ENCODE results near the gene P4HA3.

The P4HA3 gene

DNA sequence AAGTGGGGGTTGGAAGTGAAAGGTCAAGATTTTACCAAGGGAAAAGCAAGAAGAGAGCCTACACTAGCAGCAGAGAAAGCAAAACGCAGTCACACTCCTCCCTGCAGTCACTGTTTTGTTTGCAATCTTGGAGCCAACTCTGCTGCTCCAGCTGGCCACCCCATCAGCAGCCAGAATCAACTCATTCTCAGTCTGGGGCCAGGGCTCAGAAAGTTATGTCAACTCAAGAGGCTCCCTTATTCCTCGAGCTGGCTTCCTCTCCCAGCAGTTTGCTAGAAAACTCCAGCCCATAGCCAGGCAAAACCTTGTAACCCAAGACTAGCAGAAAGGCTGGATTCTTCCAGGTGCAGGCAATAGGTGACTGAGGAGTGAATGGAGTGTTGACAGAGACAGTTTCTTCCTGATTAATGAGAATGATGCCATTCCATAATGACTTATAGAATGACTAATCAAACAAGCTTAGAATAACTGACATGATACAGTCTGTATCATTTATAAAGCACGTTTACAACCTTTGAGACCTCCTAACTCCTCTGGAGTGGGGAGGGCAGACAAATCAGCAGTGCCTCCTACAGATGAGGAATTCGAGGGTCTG, 53.4 kb downstream of the P4HA3 start:
- DNase-seq, result no peak

DNA sequence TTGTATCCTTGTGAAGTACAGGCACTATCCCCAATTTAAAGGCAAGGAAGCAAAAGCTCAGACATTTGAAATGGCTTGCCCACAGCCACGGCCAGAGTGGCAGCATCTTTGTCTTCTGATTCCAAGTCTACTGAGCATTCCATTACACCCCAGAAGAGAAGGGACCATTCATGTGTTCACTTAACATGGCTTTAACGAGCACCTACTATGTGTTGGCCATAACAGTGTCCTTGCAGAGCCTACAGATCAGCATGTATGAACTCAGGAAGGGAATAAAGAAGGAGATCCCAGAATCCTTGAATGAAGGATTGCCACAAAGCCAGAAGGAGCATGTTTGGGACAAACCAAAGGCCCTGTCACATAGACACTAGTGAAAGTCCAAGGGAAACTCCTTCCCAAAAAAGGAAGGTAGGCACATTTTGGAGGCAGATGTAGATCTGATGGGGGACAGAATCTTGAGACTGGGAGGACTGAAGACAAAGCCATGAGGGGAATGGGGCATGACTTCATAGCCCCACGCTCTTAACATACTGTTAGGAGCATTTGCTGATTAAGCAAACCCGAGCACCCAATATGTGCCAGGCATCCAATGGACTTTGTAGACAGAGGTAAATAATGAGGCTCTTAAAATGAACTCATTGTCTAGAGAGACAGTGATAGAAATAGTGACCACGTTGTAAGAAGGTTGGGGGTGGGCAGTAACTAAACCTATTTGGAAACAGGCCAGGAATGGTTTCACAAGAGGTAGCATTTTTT, 54.9 kb downstream of the P4HA3 start:
- no peak for DNase-seq

DNA sequence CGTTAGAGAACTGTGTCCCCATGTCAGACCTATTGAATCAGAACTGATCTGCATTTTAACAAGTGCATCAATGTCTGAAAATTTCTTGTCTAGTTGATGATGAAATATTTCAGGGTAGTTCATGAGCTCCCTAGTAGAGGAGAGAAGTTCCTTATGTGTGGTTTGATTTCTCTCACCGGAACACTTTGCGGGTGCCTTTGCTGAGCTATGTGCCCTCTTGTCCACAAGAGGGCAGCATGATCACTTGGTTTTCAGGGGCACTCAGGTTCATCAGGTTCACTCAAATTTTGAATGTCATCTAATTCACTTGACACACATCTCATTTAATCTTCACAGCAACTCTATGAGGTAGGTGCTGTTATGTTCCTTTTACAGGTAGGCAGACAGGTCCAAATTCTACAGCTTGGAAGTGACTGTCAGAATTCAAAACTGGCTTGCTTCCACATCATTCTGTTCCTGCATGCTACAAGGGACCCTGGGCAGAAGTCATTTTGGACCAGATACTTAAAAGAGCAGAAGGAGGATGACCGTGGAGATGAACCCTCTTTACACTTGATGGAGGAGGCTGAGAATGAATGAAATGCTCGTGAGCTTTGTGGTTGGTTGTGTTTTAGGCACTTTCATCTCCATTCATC, 55.6 kb downstream of the P4HA3 start:
- DNase-seq, result peak in 2 of 4 experiments; percentile 2 to 16

DNA sequence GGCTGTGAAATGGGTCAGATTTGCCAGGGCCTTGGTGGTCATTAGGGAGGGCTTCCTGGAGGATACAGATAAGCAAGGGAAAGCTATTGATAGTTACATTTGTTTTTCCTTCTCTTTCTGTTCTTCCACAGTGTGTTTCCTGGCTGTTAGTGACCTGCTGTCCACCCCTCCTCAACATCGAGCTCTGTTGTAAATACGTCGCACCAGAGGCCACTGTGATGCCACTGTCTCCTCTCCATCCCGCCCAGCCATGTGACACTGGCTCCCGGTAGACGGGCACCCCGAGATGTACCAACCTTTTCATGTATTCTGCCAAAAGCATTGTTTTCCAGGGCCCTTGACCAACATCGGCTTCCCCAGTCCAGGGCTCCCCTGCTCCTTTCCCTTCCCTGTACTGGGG, 58.1 kb downstream of the P4HA3 start:
- DNase-seq, result no peak

DNA sequence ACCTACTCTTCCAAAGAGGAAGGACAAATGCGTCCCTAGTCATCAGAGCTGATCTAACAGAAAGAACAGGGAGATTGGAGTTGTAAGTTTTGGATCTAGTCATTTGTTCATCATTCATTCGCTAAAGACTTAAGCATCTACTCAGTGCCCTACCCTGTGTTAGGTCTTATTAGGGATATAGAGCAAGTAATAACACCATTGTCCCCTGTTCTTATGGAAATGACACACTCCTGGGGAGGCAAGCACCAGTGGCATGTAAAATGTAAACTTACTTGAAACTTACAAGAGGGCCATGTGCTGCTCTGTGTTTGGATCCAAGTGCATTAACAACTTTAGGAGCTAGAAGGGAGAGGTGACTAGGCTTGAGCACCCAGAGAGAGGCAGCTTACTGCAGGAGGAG, 61.9 kb downstream of the P4HA3 start:
- no peak for DNase-seq

DNA sequence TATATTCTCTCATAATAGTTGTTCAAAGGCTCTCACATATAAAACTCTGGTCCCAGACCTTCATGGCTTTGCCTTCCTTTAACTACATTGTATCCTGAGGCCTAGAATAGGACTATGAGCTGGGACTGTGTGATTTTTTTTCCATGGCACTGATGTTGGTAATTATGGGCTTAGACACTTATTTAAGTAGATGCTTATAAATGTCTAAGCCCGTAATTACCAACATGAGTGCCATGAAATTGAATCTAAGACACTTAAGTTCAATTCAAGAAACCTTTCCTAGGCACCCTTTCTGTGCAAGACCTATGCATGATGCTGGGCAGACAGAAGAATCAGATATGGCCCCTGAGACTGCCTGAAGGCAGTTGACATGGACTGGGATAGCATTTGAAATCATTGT, 63.0 kb downstream of the P4HA3 start:
- DNase-seq, result no peak

DNA sequence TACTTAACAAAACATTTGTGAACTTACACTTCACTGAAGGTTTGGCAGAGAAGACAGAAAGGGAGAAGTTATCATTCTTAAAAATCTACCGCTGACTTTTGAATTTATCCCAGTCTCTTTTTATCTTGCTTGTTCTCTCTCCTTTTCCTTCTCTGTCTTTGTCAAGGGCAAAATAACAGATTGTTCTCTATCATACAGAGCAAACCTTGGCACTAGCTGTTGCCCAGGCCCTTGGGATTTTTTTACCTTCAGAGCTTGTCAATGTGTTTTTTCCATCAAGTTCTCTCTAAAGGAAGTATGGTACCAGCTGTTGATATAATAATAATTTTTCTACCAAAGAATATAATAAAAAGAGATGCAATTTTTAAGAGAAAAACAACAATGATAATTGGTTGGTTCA, 73.2 kb downstream of the P4HA3 start:
- DNase-seq, result no peak

DNA sequence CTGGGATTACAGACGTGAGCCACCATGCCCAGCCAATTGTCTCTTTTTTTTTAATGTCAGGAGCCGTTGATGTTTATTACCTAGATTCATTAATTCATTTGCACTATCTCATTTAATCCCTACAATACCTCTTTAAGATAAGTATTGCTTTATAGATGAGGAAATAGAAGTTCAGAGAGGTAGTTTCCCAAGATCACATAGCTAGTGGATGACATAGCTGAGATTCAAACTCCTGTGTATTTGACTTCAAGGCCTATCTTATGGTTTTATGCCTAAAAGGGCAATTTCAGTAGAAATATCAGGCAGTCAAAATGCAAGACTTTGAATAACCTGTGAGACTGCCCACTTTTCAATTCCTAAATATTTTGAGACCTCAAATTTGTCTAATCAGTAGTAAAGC, 73.9 kb downstream of the P4HA3 start:
- no peak for DNase-seq

DNA sequence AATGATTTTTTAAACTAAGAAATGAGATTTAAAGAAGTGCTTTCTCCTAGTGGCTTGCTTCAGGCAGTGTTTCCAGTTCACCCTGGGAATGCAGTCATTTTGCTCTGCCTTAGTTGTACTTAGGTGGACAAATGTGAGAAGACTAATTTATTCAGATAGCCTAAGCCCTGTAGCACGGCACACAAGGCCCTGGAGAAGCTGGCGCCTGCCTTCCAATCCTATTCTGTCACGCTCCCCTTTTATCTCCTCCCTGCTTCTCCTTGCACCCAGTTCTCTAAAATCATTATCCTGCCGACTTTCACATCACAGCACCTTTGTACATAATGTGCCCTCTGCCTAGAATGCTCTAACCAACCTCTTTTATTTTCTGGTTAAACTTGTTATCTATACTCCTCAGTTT, 76.3 kb downstream of the P4HA3 start:
- no peak for DNase-seq

DNA sequence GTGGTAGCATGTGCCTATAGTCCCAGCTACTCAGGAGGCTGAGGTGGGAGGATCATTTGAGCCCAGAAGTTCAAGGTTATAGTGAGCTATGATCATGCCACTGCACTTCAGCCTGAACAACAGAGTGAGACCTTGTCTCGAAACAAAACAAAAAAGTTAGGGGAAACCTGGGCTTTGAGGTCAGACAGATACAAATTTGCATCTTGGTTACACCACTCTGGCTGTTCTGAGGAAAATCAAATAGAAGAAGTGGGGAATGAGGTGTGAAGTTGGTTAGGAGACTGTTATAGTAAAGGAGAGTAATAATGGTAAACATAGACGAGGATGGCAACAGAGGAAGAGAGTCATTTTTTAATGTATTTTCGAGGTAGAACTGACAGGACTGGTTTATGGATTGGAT, 77.8 kb downstream of the P4HA3 start:
- no peak for DNase-seq

DNA sequence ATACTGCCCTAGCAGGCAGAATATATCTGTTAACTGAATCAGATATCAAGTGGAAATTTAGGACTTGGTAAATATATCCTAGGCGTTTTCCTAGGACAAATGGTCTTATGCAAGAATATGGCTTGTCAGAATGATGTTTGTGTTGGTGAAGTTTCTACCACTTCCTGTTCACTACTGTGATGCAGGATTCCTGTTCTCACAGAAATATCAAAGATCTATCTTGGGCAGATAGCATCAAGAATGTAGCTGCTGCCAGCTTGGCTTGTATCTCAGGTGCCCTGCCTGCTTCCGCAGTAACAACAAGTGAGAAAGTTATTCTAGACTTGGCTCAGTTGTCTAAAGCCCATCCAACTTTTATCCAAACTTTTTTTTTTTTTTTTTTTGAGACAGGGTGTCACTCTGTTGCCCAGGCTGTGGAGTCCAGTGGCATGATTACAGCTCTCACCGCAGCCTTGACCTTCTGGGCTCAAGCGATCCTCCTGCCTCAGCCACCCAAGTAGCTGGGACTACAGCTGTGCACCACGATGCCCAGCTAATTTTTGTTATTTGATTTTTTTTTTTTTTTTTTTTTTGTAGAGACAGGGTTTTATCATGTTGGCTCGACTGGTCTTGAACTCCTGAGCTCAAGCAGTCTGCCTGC, 79.0 kb downstream of the P4HA3 start:
- peak in 1 of 4 experiments; percentile 19 for DNase-seq

DNA sequence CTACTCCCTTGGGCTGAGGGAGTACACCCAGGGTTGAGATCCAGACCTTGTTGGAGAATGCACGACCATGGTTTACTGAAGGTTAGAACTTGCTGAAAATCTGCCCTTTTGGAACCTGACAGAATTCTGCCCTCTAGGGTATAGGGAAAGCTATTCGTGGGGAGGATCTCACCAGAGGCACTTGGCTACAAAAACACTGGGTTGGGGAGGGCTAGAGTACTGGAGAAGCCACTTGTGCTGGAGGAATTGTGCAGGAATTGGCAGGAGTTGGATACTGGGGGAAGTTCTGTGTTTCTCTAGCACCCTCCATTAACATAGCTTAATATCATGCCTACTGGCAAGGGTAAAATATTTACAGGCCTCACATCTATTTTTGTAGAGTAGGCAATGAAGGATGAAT, 84.5 kb downstream of the P4HA3 start:
- DNase-seq, result no peak

DNA sequence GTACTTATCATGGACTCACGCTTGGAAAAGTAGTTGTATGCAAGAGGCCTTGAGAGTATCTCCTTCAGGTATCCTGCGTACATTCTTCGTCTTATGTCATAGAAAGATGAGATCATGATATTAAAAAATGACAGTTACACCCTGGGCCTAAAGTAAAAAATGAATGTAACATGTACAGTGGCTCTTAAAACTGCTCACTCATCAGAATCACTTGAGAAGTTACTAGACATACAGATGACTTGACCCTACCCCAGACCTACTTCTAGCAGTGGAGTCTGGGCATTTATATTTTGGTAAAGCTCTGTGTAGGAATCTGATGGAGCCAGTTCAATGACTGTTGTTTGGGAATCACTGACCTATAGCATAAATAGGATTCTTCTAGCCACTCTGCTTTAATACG, 85.9 kb downstream of the P4HA3 start:
- no peak for DNase-seq

DNA sequence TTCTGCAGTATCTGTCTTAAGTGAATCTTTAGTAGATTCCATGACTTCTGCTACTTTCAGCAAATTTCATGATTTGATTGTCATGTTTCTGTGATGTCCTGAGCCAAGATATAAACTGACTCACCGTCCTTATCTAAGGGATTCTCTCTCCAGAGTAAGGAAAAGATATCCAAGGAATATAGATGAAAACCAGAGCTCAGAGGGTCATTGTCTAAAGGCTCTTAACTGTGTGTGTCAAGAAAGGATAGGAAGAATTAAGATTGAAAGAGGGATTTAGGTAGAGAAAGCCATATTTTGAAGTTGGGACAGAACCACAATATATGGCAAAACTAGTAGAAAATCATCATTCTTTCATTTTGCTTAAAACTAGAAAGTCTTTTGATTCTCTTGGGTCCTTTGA, 89.6 kb downstream of the P4HA3 start:
- DNase-seq, result no peak

DNA sequence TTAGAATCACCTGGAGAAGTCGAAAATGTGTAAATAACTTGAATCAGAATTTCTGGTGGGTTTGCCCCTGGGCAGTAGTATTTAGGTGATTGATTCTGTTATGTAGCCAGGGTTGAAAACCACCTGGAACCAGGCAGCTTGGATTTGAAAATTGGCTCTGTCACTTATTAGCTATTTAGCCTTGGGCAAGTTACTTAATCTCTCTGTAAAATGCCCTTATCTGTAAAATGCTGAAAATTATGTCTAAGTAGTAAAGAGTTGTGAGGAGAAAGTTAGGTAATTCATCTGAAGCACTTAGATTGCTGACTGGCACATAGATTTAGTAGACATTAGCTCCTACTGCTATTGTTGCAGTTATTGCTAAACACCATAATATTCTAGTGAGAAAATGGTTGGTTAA, 91.1 kb downstream of the P4HA3 start:
- DNase-seq, result no peak

Data from activated naive CD4-positive, alpha-beta T cell (primary cell).